Testis (tissue), 2 donors: ENCODE measurements around the gene YOD1.

ENCODE experiments used
- CTCF ChIP-seq, 3 experiments: fragments of 450-650 bp in 2 of 3; fragments of 200-600 bp in 1 of 3; sonication (generic) in 1 of 3; IDR thresholded peaks; one replicate each; pipeline ENCODE4 v1.5.1; 2016 to 2019; ENCODE audit warnings: antibody characterized with exemption in 3 of 3, mild to moderate bottlenecking in 2 of 3, moderate library complexity in 1 of 3
- POLR2A ChIP-seq: fragments of 450-650 bp; IDR thresholded peaks from one replicate; pipeline ENCODE4 v1.6.1; 2017; ENCODE audit warnings: antibody characterized with exemption, mild to moderate bottlenecking, moderate library complexity

- TF ChIP-seq CTCF (IDR thresholded peaks at IDR 0.05) (no peak), POLR2A (no peak)
These were observed 40.3 kb downstream of the YOD1 start for GRCh38 chr1:207010726-207011125.
